G401.6 (cell line): Measurements from ENCODE around the gene FAR2.
"Not testable (repeated sequence)": the region's sequence is repeated elsewhere in the genome, so short reads cannot be mapped to it uniquely, and the experiment has no call there.

ENCODE experiments used
- FAIRE-seq: peaks from 2 replicates; lab custom pipeline; 2012; peaks lifted over from hg19 to GRCh38; lab: Jason Lieb, UNC

Gene FAR2

GRCh38 chr12:29281371-29282005 is 132.4 kb downstream of the FAR2 start:
- FAIRE-seq: no peak

DNA sequence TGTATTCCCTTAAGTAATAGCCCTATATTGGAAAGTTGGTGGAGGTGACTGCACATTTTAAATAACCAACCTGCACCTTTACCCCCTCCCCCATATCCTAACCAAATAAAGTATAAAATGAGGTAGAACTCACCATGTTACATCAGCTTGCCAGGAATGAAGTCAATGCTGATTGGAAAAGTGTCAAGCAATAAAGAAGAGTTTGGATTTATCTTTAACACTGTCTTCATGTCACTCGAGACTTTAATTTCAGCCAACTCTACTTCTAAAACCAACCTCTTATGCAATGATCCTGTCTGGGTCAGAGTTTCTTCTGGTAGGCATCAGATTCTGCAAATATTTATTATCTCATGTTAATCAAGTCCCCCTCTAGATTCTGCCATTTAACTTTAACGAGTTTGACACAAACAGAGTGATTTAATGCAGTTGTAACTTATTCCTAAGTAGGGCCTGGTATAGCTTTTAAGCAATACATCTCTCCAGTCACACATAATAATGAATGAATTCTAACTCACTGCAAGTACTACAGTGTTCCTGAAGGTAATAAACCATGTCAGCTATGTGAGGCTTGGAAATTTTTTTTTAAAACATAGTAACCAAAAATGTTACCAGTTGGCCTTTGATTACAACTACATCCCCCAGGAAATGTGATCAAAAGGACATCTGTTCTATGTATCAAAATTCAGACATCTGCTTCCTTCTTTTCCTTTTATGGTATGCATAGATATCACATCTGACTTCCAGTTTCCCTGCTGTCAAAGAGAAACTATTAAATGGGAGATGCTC is 133.1 kb downstream of the FAR2 start:
- FAIRE-seq: no peak

DNA sequence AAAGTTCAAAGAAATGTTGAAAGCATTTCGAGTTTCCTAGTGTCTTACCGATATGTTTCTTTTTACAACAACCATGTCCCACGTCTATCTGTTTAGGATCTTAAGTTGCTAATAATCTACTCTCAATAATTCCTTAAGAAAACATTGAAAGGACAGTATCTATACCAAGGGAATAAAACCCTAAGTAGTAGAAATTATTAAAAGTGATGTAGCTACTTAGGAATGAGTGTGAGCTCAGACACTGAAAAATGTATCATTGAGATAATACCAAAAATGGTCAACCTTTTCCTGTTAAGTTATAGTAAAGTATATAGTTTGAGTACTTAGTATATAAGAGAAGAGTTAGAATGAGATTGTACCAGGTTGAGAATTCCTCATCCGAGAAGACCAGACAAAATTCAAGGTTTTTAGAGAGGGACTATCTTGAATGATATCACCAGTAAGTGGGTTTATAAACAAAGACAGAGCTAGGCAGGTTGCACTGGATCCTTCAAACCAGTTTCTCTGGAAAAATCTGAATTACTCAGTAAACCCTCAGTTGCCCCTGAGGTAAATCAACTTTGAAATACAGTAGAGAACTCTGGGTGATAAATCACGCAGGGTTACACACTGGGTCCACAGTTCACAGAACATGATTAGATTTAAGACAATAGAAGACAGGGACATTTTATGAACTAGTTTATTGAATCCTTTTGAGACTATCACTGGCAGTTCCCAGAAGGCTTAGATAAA is 135.1 kb downstream of the FAR2 start:
- no peak for FAIRE-seq

DNA sequence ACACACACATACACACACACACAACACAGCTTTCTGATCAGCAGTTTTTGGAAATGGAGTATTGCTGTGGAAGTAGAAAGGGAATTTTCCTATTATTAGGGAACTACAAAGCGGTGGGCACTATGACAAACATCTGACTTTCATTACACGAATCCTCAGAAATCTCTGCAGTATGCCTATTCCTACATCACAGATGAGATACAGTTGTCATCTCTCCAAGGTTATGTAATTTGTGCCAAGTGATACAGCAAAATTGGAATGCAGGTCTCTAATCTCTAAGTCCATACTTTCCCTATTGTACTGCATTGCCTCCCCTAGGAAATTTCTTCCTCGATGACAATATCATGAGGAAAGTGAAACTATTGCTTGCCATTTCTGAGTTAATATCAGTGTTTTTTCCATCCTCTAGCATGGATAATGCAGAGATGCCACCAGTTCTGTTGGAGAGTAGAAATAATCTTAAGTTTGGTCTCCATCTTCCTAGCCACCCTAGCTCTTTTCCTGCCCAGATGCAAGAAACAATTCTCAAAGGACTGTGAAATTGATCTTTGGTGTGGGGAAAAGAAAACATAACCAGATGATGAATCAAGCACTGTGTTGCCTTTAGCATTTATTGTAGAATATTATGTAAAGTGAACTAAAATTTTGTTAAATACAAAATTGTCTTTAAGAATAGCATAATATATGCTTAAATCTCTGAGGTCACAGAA is 137.2 kb downstream of the FAR2 start:
- no peak for FAIRE-seq

- FAIRE-seq: no peak
Observed at GRCh38 chr12:29287622-29288021, 138.5 kb downstream of the FAR2 start.

GRCh38 chr12:29288031-29288430 is 139.0 kb downstream of the FAR2 start:
- FAIRE-seq: no peak

- FAIRE-seq: not testable (repeated sequence)
Observed at GRCh38 chr12:29290475-29290874, 141.4 kb downstream of the FAR2 start.

DNA sequence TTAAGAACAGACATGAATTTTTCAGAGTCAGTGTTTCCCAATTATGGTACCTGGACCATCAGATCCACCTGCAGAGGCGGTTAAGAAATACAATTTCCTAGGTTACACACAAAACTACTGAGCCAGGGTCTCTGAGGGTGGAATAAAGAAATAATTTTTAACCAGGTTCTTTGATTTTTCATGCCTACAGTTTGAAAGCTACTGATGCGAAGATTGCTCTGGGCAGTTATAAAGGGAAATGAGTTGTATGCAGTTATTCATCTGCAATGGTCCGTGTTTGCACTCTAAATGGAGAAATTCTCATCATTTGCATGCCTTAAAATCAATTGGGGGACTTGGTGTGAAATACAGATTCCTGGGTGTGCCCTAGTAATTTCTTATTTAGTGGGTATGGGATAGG is 142.1 kb downstream of the FAR2 start:
- no peak for FAIRE-seq

DNA sequence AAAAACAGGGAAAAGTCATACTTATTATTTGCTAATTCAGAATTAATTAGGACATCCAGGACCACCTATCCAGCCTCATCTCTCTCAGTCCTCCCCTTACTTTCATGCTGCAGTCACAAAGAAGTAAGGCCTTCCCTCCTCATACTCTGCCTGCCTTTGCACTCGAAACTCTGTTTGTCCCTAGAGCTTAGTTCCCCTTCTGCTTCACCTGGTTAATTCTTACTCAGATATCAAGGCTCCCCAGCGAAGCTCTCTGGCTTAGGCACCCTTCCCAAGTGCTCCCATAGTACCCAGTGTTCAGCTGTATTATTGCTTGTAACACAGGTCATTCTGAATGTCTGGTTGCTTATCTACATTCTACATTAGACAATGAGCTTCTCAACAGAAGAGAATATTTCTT is 150.6 kb downstream of the FAR2 start:
- FAIRE-seq: no peak

- no peak for FAIRE-seq
Observed at GRCh38 chr12:29301114-29301513, 152.0 kb downstream of the FAR2 start.

- FAIRE-seq: no peak
Observed at GRCh38 chr12:29304388-29304787, 155.3 kb downstream of the FAR2 start.

- FAIRE-seq: no peak
Observed at GRCh38 chr12:29306266-29306665, 157.2 kb downstream of the FAR2 start.

DNA sequence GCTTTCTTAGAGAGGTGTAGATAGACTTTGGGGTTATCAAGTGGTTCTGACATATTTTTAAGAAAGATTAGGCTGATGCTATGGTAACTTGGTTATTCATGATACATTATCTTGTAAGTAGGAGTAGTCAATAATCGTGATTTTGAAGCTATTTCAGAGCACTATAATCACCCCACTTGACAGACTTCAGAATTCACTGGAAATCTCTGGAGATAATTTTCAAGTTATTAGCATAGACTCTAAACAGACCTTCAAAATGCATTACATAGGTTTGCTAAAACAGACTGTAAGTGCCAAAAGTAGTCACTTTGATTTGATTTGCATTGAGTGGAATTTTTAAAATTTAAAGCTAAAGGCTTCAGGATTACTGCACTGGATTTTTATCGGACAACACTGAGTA is 157.6 kb downstream of the FAR2 start:
- FAIRE-seq: no peak

DNA sequence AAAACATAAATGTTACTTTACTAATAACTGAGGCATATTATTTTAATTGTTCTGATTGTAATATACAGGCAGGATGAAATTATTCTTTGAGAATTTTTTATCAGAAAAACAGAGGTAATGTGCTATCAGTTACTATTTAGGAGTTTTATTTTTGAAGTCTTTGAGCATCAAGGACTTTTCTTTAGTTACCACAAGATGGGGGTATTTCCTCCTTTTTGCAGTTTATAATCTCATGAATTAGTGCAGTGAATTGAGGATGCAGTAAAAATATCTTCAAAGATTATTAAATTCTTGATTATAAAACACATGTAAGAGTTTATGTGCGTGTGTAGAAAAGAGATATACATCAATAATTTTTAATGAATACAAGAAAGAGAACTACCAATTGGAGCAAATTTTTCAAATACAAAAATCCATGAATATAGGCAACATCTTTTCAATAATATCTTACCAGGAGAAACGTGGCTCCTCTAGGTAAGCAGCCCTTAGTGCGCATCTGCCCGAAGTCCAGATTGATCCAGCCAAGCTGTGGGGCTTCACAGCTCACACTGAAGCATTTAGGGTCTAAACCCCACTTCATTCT is 160.3 kb downstream of the FAR2 start:
- FAIRE-seq: peak; percentile 90

DNA sequence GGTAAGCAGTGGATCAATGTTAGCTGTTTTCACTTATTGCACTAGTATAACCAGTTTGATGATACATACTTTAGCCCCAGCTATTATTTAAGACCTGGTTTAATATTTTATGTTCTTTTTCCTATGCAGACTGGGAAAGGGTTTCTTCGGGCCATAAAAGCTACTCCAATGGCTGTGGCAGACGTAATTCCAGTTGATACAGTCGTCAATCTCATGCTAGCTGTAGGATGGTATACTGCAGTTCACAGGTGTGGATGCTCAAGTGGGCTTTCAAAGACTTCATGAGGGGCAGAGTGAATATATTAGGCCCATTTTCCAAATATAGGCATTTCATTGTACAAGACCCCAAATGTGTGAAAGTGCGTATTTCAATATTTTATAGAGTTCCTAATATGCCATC is 161.8 kb downstream of the FAR2 start:
- no peak for FAIRE-seq

- no peak for FAIRE-seq
Observed at GRCh38 chr12:29314416-29314815, 165.3 kb downstream of the FAR2 start.

GRCh38 chr12:29316752-29317151 is 167.7 kb downstream of the FAR2 start:
- FAIRE-seq: no peak

DNA sequence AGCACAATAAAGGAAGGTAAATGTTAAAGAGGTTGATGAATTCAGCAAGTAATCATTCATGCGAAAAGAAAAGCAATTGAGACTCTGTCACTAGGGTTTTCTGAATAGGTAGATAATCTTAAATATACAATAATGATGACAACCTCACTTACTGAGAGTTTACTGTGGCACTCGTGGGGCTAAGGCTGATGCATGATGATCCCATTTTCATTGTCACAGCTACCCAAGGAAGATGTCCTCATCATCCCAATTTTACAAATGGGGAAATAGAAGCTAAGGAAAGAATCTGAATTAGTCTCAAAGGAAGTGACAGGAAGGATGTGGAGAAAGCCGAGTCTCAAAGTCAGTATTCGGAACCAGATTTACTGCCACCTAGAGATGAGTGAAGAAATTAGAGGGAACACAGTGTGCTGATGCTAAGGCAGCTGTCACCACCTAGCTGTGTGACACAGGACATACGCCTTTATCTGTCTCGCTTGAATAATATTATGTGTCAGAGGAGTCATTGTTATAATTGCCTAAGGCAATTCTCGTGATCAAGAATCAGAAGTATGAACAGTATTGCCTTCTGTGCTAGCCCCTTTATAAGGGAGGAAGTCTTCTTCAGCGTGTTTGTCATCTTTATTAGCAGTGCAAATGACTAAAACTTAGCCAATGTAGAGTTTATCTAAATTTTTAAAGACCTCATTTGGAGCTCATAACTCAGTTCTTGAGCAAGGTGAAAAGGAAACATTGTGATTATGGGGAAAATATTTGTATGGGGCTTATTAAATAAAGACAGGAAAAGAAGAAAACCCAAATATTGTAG is 168.7 kb downstream of the FAR2 start:
- FAIRE-seq: no peak

GRCh38 chr12:29320295-29321085 is 171.4 kb downstream of the FAR2 start:
- FAIRE-seq: no peak

- FAIRE-seq: no peak
Observed at GRCh38 chr12:29322157-29322556, 173.1 kb downstream of the FAR2 start.

DNA sequence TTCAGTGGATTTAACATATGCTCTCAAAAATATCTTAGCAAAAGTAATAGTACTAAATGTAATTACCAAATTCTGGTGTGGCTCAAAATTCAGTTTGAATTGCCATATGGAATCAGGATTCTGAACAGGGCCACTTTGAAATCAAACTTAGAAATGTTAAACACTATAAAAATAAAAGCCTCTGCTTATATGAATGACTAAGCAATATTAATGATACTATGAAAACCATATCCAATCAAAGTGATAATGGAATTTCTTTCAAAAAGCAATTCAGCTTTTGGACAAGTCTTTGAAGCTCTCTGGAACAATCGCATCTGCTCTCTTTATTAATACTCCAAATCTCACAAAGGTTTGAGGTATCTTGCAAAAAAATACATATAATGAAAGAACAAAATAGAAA is 180.3 kb downstream of the FAR2 start:
- no peak for FAIRE-seq
